ENCODE data around the gene CD47.

Gene CD47

GRCh38 chr3:107994956-107995715 is 95.7 kb downstream of the CD47 start:
- H3K27me3 Mint-ChIP-seq, result peaks cover 12% of the 10 kb centered on the region
- no peak overlapping the region for H3K27ac Mint-ChIP-seq
- peaks cover 3% of the 10 kb centered on the region for H3K9me3 Mint-ChIP-seq
- no peak for DNase-seq
- no peak overlapping the region for H3K4me3 Mint-ChIP-seq
- CTCF ChIA-PET, result interaction anchor here (1.5 kb wide), 1 partner anchor 9 kb away, joined by 3 read pairs; no protein-coding TSS in a partner anchor
- no peaks in the 10 kb centered on the region for H3K4me1 Mint-ChIP-seq
- H3K36me3 Mint-ChIP-seq, result peaks cover 3% of the 10 kb centered on the region

GRCh38 chr3:107994181-107994580 is 96.7 kb downstream of the CD47 start:
- CTCF ChIA-PET, result interaction anchor here (0.9 kb wide), 1 partner anchor 483 kb away, joined by 3 read pairs; no protein-coding TSS in a partner anchor
- no peak overlapping the region for H3K4me3 Mint-ChIP-seq
- H3K9me3 Mint-ChIP-seq, result peaks cover 3% of the 10 kb centered on the region
- H3K27me3 Mint-ChIP-seq, result peaks cover 12% of the 10 kb centered on the region
- DNase-seq, result no peak
- peaks cover 2% of the 10 kb centered on the region for H3K4me1 Mint-ChIP-seq
- peaks cover 3% of the 10 kb centered on the region for H3K36me3 Mint-ChIP-seq
- no peak overlapping the region for H3K27ac Mint-ChIP-seq

GRCh38 chr3:107993771-107994170 is 97.1 kb downstream of the CD47 start:
- Mint-ChIP-seq H3K27me3 (peaks cover 12% of the 10 kb centered on the region), H3K4me1 (peaks cover 6% of the 10 kb centered on the region), H3K9me3 (peaks cover 3% of the 10 kb centered on the region), H3K36me3 (peaks cover 3% of the 10 kb centered on the region), H3K27ac (no peak overlapping the region), H3K4me3 (no peak overlapping the region)
- CTCF ChIA-PET, result interaction anchor here (0.9 kb wide), 1 partner anchor 484 kb away, joined by 3 read pairs; no protein-coding TSS in a partner anchor
- no peak for DNase-seq
